ENCODE results near the gene LCN15.
"Not testable (repeated sequence)": the region's sequence is repeated elsewhere in the genome, so short reads cannot be mapped to it uniquely, and the experiment has no call there.

The LCN15 gene

GRCh38 chr9:136764301-136764891, at the start of gene LCN15:
TSS of gene LCN15 (minus strand) at chr9:136764518. CDS start at chr9:136764488, 30 bp downstream.
- DNase-seq = no peak

DNA sequence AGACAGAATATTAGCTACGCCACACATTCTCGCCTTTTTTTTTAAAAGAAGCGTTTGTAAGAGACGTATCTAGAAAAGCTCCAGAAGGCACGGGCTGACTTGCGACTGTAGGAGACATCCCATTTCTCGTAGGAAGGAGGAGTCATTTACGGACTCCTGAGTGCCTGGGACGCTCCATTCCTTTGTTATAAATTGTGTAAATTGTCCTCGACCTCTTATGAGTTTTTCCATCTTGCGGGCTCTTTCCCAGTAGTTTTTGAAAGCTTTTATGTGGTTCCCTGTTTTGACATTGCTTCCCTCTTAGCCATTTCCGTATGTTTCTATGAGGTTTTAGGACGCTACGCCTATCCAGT, 44.5 kb upstream of the LCN15 start:
- DNase-seq = no peak

DNA sequence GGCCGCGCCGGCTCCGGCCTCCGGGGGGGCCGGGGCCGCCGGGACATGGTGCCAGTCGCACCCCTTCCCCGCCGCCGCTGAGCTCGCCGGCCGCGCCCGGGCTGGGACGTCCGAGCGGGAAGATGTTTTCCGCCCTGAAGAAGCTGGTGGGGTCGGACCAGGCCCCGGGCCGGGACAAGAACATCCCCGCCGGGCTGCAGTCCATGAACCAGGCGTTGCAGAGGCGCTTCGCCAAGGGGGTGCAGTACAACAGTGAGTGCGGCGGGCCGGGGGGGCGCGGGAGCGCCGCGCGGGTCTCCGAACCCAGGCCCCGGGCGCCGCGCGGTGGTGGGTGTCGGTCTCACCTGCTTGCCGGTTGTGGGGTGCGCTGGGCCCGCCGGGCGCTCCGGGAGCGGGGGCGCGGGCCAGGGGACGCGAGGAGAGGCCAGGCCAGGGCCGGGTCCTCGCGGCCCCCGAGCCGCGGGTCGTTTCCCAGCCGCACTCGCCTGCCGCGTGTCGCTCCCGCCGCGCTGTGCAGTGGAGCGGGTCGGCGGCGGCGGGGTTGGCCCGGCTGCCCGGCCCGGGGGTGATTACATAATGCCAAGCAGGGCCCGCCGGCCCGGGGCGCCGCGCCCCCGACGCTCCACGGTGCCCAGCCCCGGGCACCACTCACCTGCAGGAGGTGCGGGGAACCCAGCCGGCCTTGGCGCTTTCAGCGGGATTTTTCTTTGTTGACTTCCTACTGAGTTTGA, 43.9 kb upstream of the LCN15 start:
- DNase-seq = peak; percentile 60

GRCh38 chr9:136807281-136808074, 43.2 kb upstream of the LCN15 start, which contains the start of gene RABL6:
TSS of gene RABL6 (plus strand) at chr9:136807948. CDS start at chr9:136808197, 249 bp downstream.
- peak; percentile 82 for DNase-seq

- DNase-seq = no peak
These were observed 42.4 kb upstream of the LCN15 start for GRCh38 chr9:136806631-136807201.

GRCh38 chr9:136806067-136806466, 41.7 kb upstream of the LCN15 start:
- DNase-seq = no peak

DNA sequence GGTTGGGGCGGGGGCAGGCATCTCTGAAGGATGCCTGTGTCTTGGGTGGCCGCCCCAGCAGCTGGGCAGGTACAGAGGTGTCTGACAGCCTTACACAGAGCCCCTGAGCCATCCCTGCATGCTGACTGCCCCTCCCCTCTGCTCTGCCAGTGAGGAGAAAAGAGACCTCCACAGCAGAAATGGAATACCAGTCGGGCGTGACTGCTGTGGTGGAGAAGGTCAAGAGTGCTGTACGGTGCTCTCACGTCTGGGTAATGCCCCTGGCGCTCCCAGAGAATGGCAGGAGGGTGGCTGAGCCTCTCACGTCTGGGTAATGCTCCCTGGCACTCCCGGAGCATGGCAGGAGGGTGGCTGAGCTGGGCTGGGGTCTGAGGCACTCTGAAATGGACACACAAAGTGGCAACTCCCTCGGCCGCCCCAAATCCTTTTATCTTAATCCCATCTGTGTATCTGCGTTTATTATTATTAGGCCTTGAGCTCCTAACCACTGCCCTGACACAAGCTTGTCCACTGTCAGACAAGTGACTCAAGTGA, 41.0 kb upstream of the LCN15 start:
- no peak for DNase-seq

GRCh38 chr9:136804509-136805206, 40.3 kb upstream of the LCN15 start:
- no peak for DNase-seq

DNA sequence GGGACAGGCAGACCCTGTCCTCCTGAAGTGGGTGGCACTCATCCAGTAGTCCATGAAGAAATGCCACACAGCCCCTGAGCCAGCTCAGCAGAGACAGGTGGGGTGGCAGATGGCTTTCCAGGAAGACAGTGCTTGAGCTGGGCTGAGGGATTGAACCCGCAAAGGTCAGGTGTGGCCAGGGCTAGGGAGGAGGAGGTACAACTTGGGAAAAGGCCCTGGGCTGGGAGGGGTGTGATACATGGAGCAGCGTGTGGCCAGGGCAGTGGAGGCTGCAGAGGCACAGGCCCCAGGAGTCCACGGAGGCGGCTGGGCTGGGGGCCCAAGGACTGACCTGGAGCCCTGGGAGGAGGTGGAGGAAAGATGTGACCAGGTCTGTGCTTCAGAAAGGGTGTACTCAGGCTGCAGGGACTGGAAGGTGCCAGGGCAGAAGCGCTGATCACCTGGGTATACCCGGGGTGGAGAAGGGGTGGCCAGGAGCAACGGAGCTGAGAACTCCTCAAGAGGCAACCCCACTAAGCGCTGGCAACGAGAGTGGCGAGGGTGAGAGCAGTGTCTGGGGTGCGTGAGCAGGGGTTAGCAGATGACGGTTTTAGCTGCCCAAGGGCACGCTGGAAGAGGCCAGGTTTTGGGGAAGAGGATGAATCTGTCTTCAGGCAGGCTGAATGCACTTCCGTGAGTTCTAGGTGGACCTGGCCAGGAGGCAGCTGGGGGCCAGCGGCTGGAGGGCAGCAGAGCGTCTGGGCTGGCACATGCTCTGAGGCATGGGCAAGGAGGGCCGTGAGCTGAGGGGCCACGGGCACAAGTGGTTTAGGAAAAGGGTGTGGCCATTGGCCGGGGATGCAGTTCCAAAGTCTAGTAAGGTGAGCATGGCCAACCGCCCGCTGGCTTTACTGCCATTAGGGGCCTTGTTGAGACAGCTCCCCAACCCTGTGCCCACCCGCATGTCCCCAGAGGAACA, 39.5 kb upstream of the LCN15 start:
- no peak for DNase-seq

- not testable (repeated sequence) for DNase-seq
These were observed 38.8 kb upstream of the LCN15 start for GRCh38 chr9:136803009-136803550.

GRCh38 chr9:136802321-136802720, 38.0 kb upstream of the LCN15 start:
- DNase-seq = no peak

DNA sequence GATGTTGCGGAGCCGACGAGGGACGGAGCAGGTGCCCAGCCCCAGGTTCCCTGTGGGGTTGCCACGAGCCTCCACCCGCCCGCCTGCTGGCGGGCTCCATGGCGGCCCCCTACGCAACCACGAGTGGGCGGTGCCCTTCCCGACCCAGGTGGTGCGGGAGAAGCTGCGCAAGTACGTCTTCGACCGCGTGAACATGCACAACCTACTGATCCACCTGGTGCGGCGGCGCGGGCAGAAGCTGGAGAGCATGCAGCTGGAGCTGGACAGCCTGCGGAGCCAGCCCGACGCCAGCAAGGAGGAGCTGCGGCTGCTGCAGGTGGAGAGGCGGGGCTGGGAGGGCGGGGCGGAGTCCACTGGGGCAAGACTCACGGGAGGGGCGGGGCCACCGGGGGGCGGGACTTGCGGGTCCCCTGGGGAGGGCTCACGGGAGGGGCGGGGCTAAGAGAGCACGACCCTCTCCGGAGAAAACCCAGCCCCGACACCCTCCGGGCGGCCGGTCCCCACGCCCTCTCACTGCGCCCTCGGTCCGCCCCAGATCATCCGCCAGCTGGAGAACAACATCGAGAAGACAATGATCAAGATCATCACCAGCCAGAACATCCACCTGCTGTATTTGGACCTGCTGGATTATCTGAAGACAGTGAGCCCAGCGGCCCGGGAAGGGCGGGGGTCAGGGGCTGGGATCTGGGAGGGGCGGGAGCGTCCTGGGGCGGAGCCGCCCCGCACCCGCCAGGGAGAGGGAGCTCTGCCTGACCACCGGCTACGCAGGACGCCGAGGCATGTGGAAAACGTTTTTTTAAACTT, 35.7 kb upstream of the LCN15 start:
- DNase-seq = peak; percentile 89

GRCh38 chr9:136799079-136799853, 34.9 kb upstream of the LCN15 start:
- DNase-seq = no peak

DNA sequence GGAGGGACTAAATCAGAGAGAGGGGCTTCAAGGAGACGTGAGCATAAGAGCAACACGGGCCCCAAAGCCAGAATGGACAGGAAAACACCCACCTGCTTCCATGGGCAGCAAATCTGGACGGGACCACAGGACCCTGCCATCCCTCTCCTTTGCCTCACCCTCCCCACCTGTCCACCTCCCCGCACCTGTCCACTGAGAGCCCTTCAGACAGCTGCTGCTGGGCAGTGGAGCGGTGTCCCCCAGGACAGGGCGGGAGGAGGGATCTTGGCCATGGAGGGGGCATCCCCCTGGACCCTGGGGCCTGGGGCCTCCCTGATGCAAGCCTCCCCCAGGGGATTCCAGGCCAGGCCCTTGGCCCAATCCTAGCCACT, 34.4 kb upstream of the LCN15 start:
- DNase-seq = no peak

DNA sequence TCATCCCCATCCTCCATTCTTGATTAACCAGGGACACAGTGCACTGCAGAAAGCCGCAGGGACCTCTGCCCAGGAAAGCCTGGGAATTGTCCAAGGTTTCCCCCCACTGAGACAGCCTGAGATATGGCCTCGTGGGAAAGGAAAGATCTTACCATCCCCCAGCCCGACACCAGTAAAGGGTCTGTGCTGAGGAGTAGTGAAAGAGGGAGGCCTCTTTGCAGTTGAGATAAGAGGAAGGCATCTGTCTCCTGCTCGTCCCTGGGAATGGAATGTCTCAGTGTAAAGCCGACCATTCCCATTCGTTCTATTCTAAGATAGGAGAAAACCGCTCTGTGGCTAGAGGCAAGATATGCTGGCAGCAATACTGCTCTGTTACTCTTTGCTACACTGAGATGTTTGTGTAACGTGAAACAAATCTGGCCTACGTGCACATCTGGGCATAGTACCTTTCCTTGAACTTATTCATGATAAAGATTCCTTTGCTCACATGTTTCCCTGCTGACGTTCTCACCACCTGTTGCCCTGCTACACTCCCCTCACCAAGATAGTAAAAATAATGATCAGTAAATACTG, 32.5 kb upstream of the LCN15 start:
- not testable (repeated sequence) for DNase-seq

DNA sequence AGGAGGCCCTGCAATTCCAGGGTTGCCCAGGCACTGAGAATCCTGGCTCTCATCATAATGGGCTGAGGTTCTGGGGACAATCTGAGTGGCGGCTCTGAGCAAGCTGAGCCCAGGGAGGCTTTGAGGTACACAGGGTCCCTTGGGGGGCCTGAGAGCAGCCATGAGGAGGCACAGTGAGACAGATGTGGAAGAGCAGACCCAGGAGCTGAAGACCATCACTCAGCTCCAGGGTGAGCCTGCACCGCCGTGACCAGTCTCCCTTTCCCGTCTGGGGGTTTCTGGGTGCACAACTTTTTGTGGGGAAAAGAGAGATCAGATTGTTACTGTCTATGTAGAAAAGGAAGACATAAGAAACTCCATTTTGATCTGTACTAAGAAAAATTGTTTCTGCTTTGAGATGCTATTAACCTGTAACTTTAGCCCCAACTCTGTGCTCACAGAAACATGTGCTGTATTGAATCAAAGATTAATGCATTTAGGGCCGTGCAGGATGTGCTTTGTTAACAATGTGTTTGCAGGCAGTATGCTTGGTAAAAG, 32.0 kb upstream of the LCN15 start, which contains the start of gene CCDC183:
TSS of gene CCDC183 (plus strand) at position 101 of the 537 bp plus-strand sequence. CDS start at position 161, 60 bp downstream.
- no peak for DNase-seq

GRCh38 chr9:136795000-136795348, 30.7 kb upstream of the LCN15 start:
- no peak for DNase-seq

DNA sequence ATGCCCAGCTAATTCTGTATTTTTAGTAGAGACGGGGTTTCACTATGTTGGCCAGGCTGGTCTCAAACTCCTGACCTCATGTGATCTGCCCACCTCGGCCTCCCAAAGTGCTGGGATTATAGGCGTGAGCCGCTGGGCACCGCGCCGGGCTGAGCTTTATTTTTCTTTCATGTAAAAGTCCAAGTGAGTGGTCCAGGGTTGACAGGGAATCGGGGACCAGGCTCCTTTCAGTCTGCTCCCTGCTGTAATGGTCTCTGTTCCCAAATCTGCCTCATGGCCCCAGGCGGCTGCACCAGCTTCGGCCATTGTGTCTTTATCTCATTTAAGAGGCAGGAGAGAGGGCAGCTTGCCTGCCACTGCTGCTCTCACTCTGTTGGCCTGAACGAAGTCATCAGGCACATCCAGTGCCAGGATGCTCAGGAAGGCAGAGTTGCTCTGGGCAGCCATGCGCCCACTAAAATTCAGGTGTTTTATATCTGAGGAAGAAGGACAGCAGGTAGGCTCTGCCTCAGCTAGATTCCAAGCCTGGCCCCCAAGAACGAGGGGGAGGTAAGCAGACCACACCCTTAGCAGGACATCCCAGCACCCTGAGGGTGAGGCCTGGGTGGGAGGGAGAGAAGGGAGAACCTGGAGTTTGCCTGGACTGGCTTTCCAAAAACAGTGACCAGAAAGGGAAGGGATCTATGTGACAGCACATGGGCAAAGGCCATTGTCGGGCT, 30.1 kb upstream of the LCN15 start:
- no peak for DNase-seq

All from activated naive CD4-positive, alpha-beta T cell treated with anti-CD3 and anti-CD28 coated beads, Interleukin-2, amount 50 U/mL, for 16 hours (primary cell).